Thyroid gland (tissue), 4 donors: ENCODE results near the gene GNE.

Experiments
- CTCF ChIP-seq, 6 experiments: fragments of 200-600 bp in 3 of 6; fragments of 450-650 bp in 3 of 6; sonication (generic) in 3 of 6; IDR thresholded peaks; one replicate each; pipeline ENCODE4 v1.5.1; 2016 to 2019; ENCODE audit warnings: antibody characterized with exemption in 6 of 6, mild to moderate bottlenecking in 2 of 6, inconsistent platforms in 1 of 6, moderate library complexity in 1 of 6
- POLR2A ChIP-seq, 2 donors: fragments of 450-650 bp; IDR thresholded peaks; one replicate each; pipeline ENCODE4 v1.6.1; 2017; ENCODE audit warnings: antibody characterized with exemption in 2 of 2, mild to moderate bottlenecking in 2 of 2, moderate library complexity in 1 of 2

- TF ChIP-seq POLR2A (IDR thresholded peaks at IDR 0.05) (no peak), CTCF (IDR thresholded peaks at IDR 0.05) (no peak)
Measured at GRCh38 chr9:36191686-36192085, 66.6 kb downstream of the GNE start.
